Activated CD4-positive, alpha-beta memory T cell treated with anti-CD3 and anti-CD28 coated beads for 36 hours (primary cell): Measurements from ENCODE around the gene DAO. TPM values are rescaled to one million over a fixed set of nuclear protein-coding genes. Genes with fewer than 3 reads are reported as not detected.
"Not testable (repeated sequence)": the region's sequence is repeated elsewhere in the genome, so short reads cannot be mapped to it uniquely, and the experiment has no call there.

Experiments used
- CTCF ChIA-PET: fragments of 350-600 bp; sonication (Branson Sonifier 250); formaldehyde crosslinking; loops from one replicate; lab custom pipeline; 2021; ENCODE audit warnings: antibody characterized with exemption, inconsistent platforms; lab: Charles Lee
- POLR2A ChIA-PET: fragments of 350-600 bp; sonication (Branson Sonifier 250); formaldehyde crosslinking; loops from one replicate; lab custom pipeline; 2021; ENCODE audit warnings: antibody characterized with exemption; lab: Charles Lee
- DNase-seq: peaks from one replicate; pipeline ENCODE4 v3.0.0-alpha.2; 2020
- H3K27ac Mint-ChIP-seq: one replicate; pipeline ENCODE4 v1.8.0; 2021; ENCODE audit warnings: mixed read lengths
- H3K27me3 Mint-ChIP-seq: one replicate; pipeline ENCODE4 v1.8.0; 2021; ENCODE audit warnings: mixed read lengths
- H3K36me3 Mint-ChIP-seq: one replicate; pipeline ENCODE4 v1.8.0; 2021; ENCODE audit warnings: mixed read lengths
- H3K4me1 Mint-ChIP-seq: one replicate; pipeline ENCODE4 v1.8.0; 2021; ENCODE audit warnings: low read depth, mixed read lengths
- H3K4me3 Mint-ChIP-seq: one replicate; pipeline ENCODE4 v1.8.0; 2021; ENCODE audit warnings: mild to moderate bottlenecking, mixed read lengths
- H3K9me3 Mint-ChIP-seq: one replicate; pipeline ENCODE4 v1.8.0; 2021; ENCODE audit warnings: mixed read lengths
- intact Hi-C: fragments of 100-400 bp; cut with micrococcal nuclease; formaldehyde crosslinking; loops from one replicate; pipeline ENCODE4 v1.15.1; 2023
- total RNA-seq, 2 experiments: library from RNA; stranded (reverse); gene quantifications; one replicate each; pipeline ENCODE4 v1.2.3, GENCODE V29; 2021

The DAO gene
- total RNA-seq, 2 experiments from 2014 or later = not detected

DNA sequence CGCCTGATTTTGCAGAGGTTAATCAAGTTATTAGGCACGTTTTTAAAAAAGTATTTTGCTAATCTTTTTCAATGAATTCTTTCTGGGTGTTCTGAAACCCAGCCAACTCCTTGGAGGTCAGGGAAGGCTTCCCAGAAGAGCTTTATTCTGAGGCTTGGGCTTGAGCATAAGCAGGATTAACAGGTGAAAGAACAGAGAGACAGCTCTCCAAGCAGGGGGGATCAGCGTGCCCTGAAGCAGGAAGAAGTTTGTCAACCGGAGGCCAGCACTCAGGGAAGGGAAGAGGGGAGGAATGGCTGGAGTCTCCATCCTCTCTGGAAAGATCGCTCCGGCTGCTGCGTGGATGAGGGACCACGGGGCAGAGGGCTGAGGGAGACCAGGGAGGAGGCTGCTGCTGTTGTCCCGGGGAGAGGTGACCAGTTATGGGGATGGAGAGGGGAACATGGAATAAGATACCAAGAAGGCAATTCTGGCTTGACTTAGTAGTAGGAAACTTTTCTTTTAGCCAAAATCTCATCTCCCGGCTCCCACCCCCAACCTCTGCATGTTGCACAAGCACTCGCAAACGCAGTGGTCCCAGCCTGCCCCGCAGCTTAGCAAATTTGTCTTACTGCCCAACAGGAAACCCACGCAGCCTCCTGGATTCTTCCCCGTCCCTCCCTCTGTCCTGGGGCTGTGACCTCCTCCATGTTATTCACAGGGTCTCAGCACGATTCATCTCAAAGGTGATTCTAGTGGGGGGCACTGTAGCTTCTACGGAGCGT lies 21.4 kb upstream of the DAO start:
- ChIA-PET POLR2A (interaction anchor here (1.2 to 2.2 kb wide), 6 partner anchors 20 to 296 kb away, joined by 3 to 25 read pairs (median 4); partner anchors contain the start of gene ISCU), CTCF (interaction anchor here (0.8 to 1.8 kb wide), 4 partner anchors 9 to 54 kb away, joined by 3 to 12 read pairs (median 5); no protein-coding TSS in a partner anchor)
- peaks cover 8% of the 10 kb centered on the region for H3K9me3 Mint-ChIP-seq
- H3K27ac Mint-ChIP-seq = peak overlapping the region; percentile 81
- DNase-seq = no peak
- peak overlapping the region; percentile 84 for H3K4me3 Mint-ChIP-seq
- intact Hi-C loops = loop anchor here (5.0 to 10.0 kb wide), 2 partner anchors 126 to 716 kb away; partner anchors contain the start of genes CORO1C, MMAB and MVK
- H3K27me3 Mint-ChIP-seq = peaks cover 2% of the 10 kb centered on the region
- peaks cover 12% of the 10 kb centered on the region for H3K36me3 Mint-ChIP-seq
- peaks cover 47% of the 10 kb centered on the region for H3K4me1 Mint-ChIP-seq

DNA sequence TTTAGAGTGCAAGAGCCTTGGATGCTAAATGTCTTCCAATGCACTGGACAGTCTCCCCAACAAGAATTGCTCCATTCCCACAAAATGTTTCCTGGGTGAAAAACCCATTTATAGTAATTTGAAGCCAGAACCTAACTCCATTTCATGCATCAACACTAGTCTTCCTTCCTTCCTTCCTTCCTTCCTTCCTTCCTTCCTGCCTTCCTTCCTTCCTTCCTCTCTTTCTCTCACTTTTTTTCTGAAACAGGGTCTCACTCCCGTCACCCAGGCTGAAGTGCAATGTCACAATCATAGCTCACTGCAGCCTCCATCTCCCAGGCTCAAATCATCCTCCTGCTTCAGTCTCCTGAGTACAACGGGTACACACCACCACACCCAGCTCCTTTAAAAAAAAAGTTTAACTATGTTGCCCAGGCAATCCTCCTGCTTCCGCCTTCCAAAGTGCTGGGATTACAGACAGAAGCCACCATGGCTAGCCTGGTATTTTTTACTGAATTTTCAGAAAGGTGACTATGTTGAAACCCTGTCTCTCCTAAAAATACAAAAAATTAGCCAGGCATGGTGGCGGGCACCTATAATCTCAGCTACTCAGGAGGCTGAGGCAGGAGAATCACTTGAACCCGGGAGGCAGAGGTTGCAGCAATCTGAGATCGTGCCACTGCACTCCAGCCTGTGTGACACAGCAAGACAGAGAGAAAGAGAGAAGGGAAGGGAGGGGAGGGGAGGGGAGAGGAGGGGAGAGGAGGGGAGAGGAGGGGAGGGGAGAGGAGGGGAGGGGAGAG lies 20.6 kb upstream of the DAO start:
- H3K27me3 Mint-ChIP-seq, POLR2A ChIA-PET, H3K27ac Mint-ChIP-seq, H3K9me3 Mint-ChIP-seq, DNase-seq: not testable (repeated sequence)
- CTCF ChIA-PET = interaction anchor here (0.8 kb wide), 1 partner anchor 10 kb away, joined by 3 read pairs; no protein-coding TSS in a partner anchor
- peaks cover 40% of the 10 kb centered on the region for H3K4me1 Mint-ChIP-seq
- peak overlapping the region; percentile 84 for H3K4me3 Mint-ChIP-seq
- intact Hi-C loops = loop anchor here (5.0 to 10.0 kb wide), 2 partner anchors 127 to 715 kb away; partner anchors contain the start of genes CORO1C, MMAB and MVK
- H3K36me3 Mint-ChIP-seq = peaks cover 11% of the 10 kb centered on the region

DNA sequence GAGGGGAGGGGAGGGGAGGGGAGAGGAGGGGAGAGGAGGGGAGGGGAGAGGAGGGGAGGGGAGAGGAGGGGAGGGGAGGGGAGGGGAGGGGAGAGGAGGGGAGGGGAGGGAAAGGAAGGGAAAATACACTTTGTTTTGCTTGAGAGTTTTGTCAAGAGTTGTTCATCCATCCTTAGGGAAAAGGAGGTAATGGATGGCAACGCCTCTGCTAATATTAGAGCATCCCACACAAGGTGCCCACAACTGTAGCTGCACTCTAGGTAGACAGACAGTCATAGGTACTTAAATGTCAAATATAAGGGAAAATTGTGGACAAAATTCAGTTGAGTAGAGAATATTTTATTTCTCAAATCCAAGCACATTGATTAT lies 20.0 kb upstream of the DAO start:
- Mint-ChIP-seq H3K36me3 (peaks cover 9% of the 10 kb centered on the region), H3K27me3 (peaks cover 2% of the 10 kb centered on the region), H3K4me3 (no peak overlapping the region), H3K27ac (no peak overlapping the region), H3K9me3 (peaks cover 6% of the 10 kb centered on the region), H3K4me1 (peaks cover 34% of the 10 kb centered on the region)
- POLR2A ChIA-PET = no interaction called here
- intact Hi-C loops = loop anchor here (5.0 to 10.0 kb wide), 2 partner anchors 128 to 715 kb away; partner anchors contain the start of genes CORO1C, MMAB and MVK
- no peak for DNase-seq
- CTCF ChIA-PET = no interaction called here

DNA sequence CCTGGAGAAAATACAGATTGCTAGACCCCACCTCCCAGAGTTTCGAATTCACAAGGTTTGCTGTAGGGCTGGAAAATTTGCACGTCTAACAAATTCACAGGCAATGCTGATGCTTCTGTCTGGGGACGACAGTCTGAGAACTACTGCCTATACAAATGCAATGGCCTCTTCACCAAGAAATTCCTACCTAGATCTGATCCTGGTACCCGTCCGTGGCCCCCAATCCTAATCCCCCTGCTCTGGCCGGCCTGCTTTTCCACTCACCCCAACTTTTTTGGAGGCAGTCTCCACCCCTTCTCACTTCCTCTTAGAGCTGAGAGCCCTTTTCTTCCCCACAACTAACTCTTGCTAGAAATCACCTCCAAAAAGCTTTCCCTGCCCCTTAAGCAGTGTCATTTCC lies 19.4 kb upstream of the DAO start:
- no peak overlapping the region for H3K27ac Mint-ChIP-seq
- ChIA-PET POLR2A (no interaction called here), CTCF (no interaction called here)
- intact Hi-C loops = no loop called here
- H3K27me3 Mint-ChIP-seq = peaks cover 2% of the 10 kb centered on the region
- no peak for DNase-seq
- H3K9me3 Mint-ChIP-seq = peaks cover under 1% of the 10 kb centered on the region
- H3K4me3 Mint-ChIP-seq = no peak overlapping the region
- H3K36me3 Mint-ChIP-seq = peaks cover 5% of the 10 kb centered on the region
- H3K4me1 Mint-ChIP-seq = peaks cover 30% of the 10 kb centered on the region

GRCh38 chr12:108861878-108862587 lies 17.9 kb upstream of the DAO start:
- no peaks in the 10 kb centered on the region for H3K9me3 Mint-ChIP-seq
- intact Hi-C loops = no loop called here
- no peak overlapping the region for H3K4me3 Mint-ChIP-seq
- H3K27ac Mint-ChIP-seq = no peak overlapping the region
- ChIA-PET CTCF (interaction anchor here (1.2 kb wide), 3 partner anchors 22 to 197 kb away, joined by 3 to 5 read pairs (median 4); no protein-coding TSS in a partner anchor), POLR2A (interaction anchor here (1.3 kb wide), 1 partner anchor 23 kb away, joined by 3 read pairs; no protein-coding TSS in a partner anchor)
- peaks cover 14% of the 10 kb centered on the region for H3K4me1 Mint-ChIP-seq
- peaks cover under 1% of the 10 kb centered on the region for H3K36me3 Mint-ChIP-seq
- no peak for DNase-seq
- H3K27me3 Mint-ChIP-seq = peaks cover 2% of the 10 kb centered on the region

DNA sequence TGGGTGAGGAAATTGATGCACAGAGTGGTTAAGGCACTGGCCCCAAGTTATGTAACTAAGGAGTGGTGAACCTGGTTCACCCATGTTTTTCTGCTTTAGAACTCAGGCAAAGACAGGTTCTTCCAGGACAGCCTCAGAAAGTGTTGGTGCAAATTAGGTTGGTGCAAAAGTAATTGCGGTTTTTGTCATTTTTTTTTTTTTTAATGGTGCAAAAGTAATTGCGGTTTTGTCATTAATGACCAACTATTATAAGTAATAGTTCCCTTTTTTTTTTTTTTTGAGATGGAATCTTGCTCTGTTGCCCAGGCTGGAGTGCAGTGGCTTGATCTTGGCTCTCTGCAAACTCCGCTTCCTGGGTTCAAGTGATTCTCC lies 17.3 kb upstream of the DAO start:
- DNase-seq = no peak
- peaks cover 2% of the 10 kb centered on the region for H3K27me3 Mint-ChIP-seq
- no peaks in the 10 kb centered on the region for H3K9me3 Mint-ChIP-seq
- H3K4me1 Mint-ChIP-seq = peaks cover 14% of the 10 kb centered on the region
- ChIA-PET CTCF (interaction anchor here (1.2 kb wide), 2 partner anchors 22 to 88 kb away, joined by 3 to 5 read pairs; no protein-coding TSS in a partner anchor), POLR2A (interaction anchor here (1.3 kb wide), 1 partner anchor 24 kb away, joined by 3 read pairs; no protein-coding TSS in a partner anchor)
- H3K36me3 Mint-ChIP-seq = no peaks in the 10 kb centered on the region
- intact Hi-C loops = no loop called here
- no peak overlapping the region for H3K27ac Mint-ChIP-seq
- H3K4me3 Mint-ChIP-seq = no peak overlapping the region

GRCh38 chr12:108865169-108865568 lies 14.7 kb upstream of the DAO start:
- POLR2A ChIA-PET = no interaction called here
- intact Hi-C loops = no loop called here
- Mint-ChIP-seq H3K27ac (no peak overlapping the region), H3K27me3 (no peaks in the 10 kb centered on the region), H3K36me3 (no peaks in the 10 kb centered on the region), H3K9me3 (no peaks in the 10 kb centered on the region), H3K4me1 (no peaks in the 10 kb centered on the region), H3K4me3 (no peak overlapping the region)
- CTCF ChIA-PET = no interaction called here
- DNase-seq = no peak

DNA sequence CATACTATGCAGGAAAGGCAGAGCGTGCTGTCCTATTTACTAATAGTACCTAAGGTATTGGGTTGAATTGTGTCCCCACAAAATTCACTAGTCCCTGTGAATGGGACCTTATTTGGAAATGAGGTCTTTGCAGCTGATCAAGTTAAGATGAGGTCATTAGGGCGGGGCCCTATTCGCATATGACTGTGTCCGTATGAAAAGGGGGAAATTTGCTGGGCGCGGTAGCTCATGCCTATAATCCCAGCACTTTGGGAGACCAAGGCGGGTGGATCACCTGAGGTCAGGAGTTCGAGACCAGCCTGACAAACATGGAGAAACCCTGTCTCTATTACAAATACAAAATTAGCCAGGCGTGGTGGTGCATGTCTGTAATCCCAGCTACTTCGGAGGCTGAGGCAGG lies 13.8 kb upstream of the DAO start:
- H3K4me3 Mint-ChIP-seq, H3K27ac Mint-ChIP-seq, intact Hi-C loops, DNase-seq, H3K36me3 Mint-ChIP-seq, H3K9me3 Mint-ChIP-seq, H3K27me3 Mint-ChIP-seq, H3K4me1 Mint-ChIP-seq, CTCF ChIA-PET, POLR2A ChIA-PET: not testable (repeated sequence)

DNA sequence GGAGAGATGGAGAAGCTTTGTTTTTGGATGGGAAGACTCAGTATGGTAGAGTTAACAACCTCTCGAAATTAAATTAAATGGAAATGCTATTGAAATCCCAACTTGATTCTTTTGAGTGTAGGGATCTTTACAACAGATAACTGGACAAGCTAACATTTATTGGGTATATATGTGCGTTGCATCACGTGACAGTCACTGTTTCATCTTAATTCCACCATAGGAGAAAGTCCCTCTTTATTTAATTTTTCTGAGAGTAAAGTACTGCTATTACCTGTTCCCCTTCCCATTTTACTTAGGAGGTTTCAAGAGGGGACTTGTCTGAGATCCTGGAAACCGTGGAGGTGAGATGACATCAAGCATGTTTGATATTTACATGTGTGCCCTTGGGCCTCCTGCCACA lies 11.1 kb upstream of the DAO start:
- ChIA-PET POLR2A (no interaction called here), CTCF (interaction anchor here (0.8 kb wide), 1 partner anchor 15 kb away, joined by 5 read pairs; no protein-coding TSS in a partner anchor)
- Mint-ChIP-seq H3K36me3 (no peaks in the 10 kb centered on the region), H3K9me3 (no peaks in the 10 kb centered on the region), H3K27me3 (no peaks in the 10 kb centered on the region), H3K27ac (no peak overlapping the region), H3K4me3 (no peak overlapping the region), H3K4me1 (no peaks in the 10 kb centered on the region)
- no peak for DNase-seq
- intact Hi-C loops = no loop called here

DNA sequence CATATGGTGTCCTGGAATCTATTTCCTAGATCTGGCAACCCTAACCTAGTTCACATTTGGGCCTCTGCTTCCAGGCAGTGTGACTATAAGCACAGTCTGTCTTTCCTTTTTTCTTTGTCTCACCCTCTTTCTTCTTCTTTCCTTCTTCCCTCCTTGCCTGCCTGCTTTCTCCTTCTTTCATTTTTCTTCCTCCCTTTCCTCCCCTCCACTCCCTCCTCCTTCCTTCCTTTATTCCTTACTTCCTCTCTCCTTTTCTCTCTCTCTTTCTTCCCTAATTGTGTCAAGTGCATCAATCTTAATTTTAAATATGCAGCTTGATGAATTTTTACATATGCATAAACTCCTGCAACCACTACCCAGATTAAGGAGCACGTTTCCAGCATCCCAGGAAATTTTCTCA lies 4.6 kb upstream of the DAO start:
- H3K4me1 Mint-ChIP-seq = no peaks in the 10 kb centered on the region
- no peak overlapping the region for H3K4me3 Mint-ChIP-seq
- H3K9me3 Mint-ChIP-seq = no peaks in the 10 kb centered on the region
- no peaks in the 10 kb centered on the region for H3K27me3 Mint-ChIP-seq
- no peaks in the 10 kb centered on the region for H3K36me3 Mint-ChIP-seq
- no peak overlapping the region for H3K27ac Mint-ChIP-seq
- CTCF ChIA-PET = no interaction called here
- DNase-seq = no peak
- intact Hi-C loops = no loop called here
- POLR2A ChIA-PET = no interaction called here

GRCh38 chr12:108875682-108876361 lies 4.1 kb upstream of the DAO start:
- Mint-ChIP-seq H3K4me1 (no peaks in the 10 kb centered on the region), H3K27ac (no peak overlapping the region)
- intact Hi-C loops = no loop called here

More at GRCh38 chr12:108875682-108876361, 4.1 kb upstream of the DAO start:
- DNase-seq = no peak
- no peak overlapping the region for H3K4me3 Mint-ChIP-seq
- ChIA-PET POLR2A (no interaction called here), CTCF (no interaction called here)
- no peaks in the 10 kb centered on the region for H3K36me3 Mint-ChIP-seq
- no peaks in the 10 kb centered on the region for H3K9me3 Mint-ChIP-seq
- H3K27me3 Mint-ChIP-seq = no peaks in the 10 kb centered on the region
